ENCODE measurements around the gene LAMTOR3.

The LAMTOR3 gene

DNA sequence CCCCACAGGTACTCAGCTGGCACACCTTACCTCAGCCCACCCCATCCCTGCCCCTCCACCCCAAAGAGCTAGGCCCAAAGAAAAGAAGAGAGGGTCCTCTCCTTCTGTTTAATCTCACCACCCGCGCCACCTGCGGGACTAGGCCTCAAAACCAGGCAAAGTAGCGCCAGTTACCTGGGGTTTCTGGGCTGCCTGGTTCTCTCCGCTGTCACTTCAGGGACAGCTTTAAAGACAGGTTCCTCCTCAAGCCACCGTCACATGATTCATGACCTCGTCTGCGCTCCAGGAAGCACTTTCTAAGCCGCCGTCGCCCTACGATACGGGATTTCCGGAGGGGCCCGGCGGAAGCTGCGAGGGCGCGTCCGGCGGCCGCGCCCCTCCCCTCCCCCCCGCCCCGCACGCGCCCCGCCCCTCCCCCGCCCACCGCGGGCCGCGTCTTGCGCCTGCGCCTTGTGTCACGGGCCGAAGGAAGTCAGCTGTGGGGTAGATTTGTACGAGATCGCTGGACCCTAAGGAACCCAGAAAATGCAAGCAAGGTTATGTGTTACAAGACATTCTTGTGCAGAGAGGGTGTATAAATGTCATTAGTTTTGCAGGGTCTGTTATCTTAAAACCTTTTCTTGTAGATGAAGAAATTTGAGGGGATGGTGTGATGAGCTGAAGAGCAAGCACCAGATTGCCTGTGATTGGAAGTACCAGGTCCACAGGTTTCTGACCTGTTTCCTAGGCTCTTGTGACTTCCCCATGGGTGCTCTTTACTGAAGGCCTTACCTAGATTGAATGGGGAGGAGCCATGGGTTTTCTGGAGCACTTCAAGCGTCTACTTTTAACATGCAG lies at the start of gene LAMTOR3:
TSS of gene LAMTOR3 (minus strand) at position 267 of the 837 bp plus-strand sequence. CDS start 464 bp downstream, outside the sequence.
- peak; percentile 66 for DNase-seq

GRCh38 chr4:99938243-99938753 lies 44.1 kb upstream of the LAMTOR3 start:
- DNase-seq, result no peak

DNA sequence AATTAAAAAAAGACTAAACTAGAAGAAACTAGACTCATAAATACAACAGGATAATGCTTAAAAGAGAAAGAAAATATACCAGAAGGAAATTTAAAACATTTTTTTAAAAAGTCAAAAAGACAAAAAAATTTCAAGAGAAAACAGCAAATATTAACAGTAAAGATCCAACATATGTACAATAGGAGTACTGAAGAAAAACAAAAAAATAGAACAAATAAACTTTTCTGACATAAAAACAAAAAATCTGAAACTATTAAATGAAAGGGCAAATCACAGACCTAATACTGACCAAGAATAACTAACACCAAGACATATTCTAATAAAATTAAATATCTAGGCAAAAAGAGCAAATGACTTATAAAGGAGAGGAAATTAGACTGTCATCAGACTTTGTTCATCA lies 40.7 kb upstream of the LAMTOR3 start:
- no peak for DNase-seq

GRCh38 chr4:99927566-99927965 lies 33.3 kb upstream of the LAMTOR3 start:
- no peak for DNase-seq

DNA sequence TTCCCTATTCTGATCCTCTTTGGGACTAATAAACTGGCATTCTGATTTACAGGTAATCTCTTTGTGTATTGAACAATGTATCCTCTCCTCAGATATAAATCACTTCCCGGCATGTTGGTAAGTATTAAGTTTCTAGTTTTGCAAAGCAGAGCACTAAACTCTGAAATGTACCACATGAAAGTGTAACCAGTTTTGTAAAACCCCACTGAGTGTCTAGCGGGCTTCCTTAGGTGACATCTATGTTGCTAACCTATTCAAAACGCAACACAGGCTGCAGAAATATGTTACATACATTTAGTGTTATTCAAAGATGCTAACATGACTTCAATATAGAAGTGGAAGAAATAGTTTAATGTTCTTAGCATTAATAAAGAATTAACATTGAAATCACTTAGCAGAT lies 26.9 kb upstream of the LAMTOR3 start:
- DNase-seq, result no peak

- DNase-seq, result no peak
Observed at GRCh38 chr4:99918656-99919055, 24.4 kb upstream of the LAMTOR3 start.

DNA sequence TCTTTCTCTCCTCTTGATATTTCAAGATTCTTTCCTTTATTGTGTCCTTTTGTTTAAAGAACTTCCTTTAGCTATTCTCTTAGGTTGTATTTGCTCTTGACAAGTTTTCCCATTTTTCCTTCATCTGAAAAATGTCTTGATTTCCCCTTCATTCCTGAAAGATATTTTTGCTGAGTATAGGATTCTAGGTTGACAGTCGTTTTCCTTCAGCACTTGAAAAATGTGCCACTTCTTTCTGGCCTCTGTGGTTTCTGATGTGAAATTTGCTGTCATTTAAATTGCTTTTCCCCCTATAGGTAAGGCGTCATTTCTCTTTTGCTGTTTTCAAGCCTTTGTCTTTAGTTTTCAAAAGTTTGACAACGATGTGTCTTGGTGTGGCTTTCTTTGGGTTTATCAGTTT lies 23.3 kb upstream of the LAMTOR3 start:
- DNase-seq, result no peak

DNA sequence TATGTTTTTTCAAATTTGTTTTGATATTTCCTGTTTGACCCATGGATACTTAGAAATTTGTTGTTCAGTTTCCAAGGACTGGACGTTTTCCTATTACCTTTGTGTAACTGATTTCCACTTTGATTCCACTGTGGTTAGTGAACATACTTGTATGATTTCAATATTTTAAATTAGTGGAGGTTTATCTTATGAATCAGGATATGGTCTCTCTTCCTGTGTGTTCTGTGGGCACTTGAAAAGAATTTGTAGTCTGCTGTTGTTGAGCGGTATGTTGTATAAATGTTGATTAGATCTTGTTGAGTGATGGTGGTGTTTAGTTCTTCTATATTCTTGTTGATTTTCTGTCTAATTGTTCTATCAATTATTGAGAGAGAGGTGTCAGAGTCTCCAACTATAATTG lies 21.2 kb upstream of the LAMTOR3 start:
- no peak for DNase-seq

DNA sequence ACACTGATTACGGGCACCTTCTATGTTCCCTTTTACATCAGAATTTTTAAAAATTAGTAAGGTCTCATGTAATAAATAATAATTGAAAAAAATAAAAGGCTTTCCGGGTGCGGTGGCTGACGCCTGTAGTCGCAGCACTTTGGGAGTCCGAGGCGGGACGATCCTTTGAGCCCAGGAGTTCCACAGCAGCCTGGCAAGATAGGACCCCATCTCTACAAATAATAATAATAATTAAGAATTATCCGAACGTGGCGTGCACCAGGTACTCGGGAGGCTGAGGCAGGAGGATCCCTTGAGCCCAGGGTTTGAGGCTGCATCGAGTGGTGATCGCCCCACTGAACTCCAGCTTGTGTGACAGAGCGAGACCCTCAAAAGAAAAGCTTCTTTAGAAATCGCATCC lies 771 bp upstream of the LAMTOR3 start:
- no peak for DNase-seq

GRCh38 chr4:99893839-99894160 lies 427 bp downstream of the LAMTOR3 start:
- DNase-seq, result no peak

- no peak for DNase-seq
Observed at GRCh38 chr4:99893029-99893428, 1.2 kb downstream of the LAMTOR3 start.

- DNase-seq, result no peak
Observed at GRCh38 chr4:99891351-99891750, 2.9 kb downstream of the LAMTOR3 start.

DNA sequence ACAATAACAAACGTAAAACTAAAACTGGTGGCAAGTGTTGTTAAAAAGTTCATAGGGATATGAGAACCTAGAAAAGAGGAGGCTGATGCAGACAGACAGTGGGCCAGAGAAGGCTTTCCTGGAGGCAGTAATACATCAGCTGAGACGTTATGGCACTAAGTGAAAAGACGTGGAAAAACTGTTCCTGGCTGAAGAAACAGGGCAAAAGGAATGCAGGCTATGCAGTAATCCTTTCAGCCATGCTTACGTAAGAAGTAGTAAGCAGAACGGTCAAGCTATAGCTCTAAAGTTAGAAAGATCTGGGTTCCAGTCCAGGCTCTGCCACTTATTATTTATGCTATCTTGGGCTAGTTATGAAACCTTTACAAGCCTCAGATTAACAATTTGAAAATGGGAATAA lies 6.4 kb downstream of the LAMTOR3 start:
- no peak for DNase-seq

GRCh38 chr4:99886146-99886545 lies 8.1 kb downstream of the LAMTOR3 start:
- DNase-seq, result no peak

DNA sequence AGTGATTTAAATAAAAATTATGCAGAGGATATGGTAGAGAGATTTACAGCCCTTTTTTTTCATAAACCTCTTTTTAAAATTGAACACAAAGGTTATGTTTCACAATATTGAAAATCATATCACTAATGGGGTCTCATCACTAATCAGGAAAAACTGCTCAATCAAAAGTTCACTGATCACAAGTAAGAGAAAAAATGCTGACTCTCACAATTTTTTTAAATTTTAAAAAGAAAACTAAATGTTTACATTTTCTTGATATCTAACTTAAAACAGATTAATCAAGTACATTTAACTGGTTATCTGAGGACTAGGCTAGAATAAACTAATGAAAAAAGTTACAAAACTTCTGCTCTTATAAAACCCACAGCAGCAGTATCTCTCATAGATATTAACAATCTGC lies 8.5 kb downstream of the LAMTOR3 start:
- no peak for DNase-seq

GRCh38 chr4:99885063-99885664 lies 9.1 kb downstream of the LAMTOR3 start:
- DNase-seq, result peak; percentile 4

DNA sequence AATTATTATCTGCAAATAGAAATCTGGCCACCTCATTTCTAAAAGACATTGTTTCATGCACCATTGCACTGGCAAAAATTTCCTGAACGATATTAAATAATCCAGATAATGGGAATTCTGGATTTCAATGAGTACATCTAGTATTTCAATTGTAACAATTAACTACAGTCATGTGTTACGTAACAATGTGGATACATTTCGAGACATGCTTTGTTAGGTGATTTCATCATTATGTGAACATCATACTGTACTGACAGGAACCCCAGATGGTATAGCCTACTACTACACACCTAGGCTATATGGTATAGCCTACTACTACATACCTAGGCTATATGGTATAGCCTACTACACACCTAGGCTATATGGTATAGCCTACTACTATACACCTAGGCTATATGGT lies 14.8 kb downstream of the LAMTOR3 start:
- DNase-seq, result no peak

GRCh38 chr4:99878604-99879003 lies 15.6 kb downstream of the LAMTOR3 start:
- DNase-seq, result no peak

- DNase-seq, result no peak
Observed at GRCh38 chr4:99876946-99877345, 17.3 kb downstream of the LAMTOR3 start.

DNA sequence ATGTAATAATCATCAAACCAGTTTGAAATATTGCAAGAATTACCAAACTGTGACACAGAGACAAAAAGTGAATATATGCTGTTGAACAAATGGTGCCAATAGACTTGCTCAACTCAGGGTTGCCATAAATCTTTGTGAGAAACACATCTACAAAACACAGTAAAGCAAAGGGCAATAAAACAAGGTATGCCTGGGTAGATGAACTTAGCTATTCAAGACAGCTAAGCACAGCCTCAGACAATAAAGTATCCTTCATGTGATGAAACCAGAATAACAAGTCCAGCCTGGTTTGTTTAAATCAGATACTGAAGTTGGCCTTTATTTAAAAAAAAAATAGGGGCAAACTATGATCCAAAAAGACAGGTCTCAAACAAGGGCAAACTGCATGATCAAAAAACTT lies 19.2 kb downstream of the LAMTOR3 start:
- no peak for DNase-seq

DNA sequence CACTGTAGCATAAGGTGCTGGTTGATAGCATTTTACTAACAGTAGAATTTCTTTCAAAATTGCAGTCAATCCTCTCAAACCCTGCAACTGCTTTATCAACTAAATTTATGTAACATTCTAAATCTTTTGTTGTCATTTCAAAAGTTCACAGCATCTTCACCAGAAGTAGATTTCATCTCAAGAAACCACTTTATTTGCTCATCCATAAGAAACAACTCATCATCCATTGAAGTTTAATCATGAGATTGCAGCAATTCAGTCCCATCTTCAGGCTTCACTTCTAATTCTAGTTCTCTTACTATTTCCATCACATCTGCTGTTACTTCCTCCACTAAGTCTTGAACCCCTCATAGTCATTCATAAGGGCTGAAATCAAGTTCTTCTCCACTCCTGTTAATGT lies 21.7 kb downstream of the LAMTOR3 start:
- no peak for DNase-seq

- no peak for DNase-seq
Observed at GRCh38 chr4:99868126-99868596, 26.1 kb downstream of the LAMTOR3 start.

- DNase-seq, result no peak
Observed at GRCh38 chr4:99863804-99864203, 30.4 kb downstream of the LAMTOR3 start.

GRCh38 chr4:99861120-99861905 lies 32.9 kb downstream of the LAMTOR3 start:
- no peak for DNase-seq
